Measurements from ENCODE around the gene MYH3.

- TF ChIP-seq CTCF (IDR thresholded peaks at IDR 0.05) (no peak), POLR2A (IDR thresholded peaks at IDR 0.05) (no peak)
Measured at GRCh38 chr17:10614536-10615155, 42.5 kb downstream of the MYH3 start.

All from lower leg skin (tissue), 3 donors.